KMS-11 (cell line): ENCODE data around the gene THPO.

Experiments
- H2AFZ ChIP-seq: fragments of 200-600 bp; sonication (generic); 2 replicates; pipeline ENCODE4 v1.6.1; 2016; ENCODE audit warnings: antibody characterized with exemption, mixed run types, low read depth
- H3K27ac ChIP-seq: fragments of 200-600 bp; sonication (generic); 2 replicates; pipeline ENCODE4 v1.6.1; 2016; ENCODE audit warnings: mild to moderate bottlenecking, mixed run types
- H3K27me3 ChIP-seq: fragments of 200-600 bp; sonication (generic); 2 replicates; pipeline ENCODE4 v1.6.1; 2017; ENCODE audit warnings: mild to moderate bottlenecking, low read depth, mixed run types, moderate library complexity; ENCODE audit not compliant: insufficient read depth
- H3K36me3 ChIP-seq: fragments of 200-600 bp; sonication (generic); 2 replicates; pipeline ENCODE4 v1.6.1; 2017; ENCODE audit warnings: mild to moderate bottlenecking, mixed run types; ENCODE audit not compliant: insufficient read depth
- H3K4me1 ChIP-seq: fragments of 200-600 bp; sonication (generic); 2 replicates; pipeline ENCODE4 v1.6.1; 2016; ENCODE audit warnings: mild to moderate bottlenecking, low read depth, mixed run types; ENCODE audit not compliant: poor library complexity, severe bottlenecking
- H3K4me2 ChIP-seq: fragments of 200-600 bp; sonication (generic); 2 replicates; pipeline ENCODE4 v1.7.0; 2016; ENCODE audit warnings: mild to moderate bottlenecking, mixed run types
- H3K4me3 ChIP-seq: fragments of 200-600 bp; sonication (generic); IDR thresholded peaks from 2 replicates; pipeline ENCODE4 v1.6.1; 2017; ENCODE audit warnings: low read depth, low read length, mixed read lengths; ENCODE audit not compliant: insufficient read depth
- H3K79me2 ChIP-seq: fragments of 200-600 bp; sonication (generic); 2 replicates; pipeline ENCODE4 v1.6.1; 2016; ENCODE audit warnings: low read depth, mixed run types; ENCODE audit not compliant: insufficient read depth
- H3K9ac ChIP-seq: fragments of 200-600 bp; sonication (generic); 2 replicates; pipeline ENCODE4 v1.6.1; 2016; ENCODE audit warnings: mild to moderate bottlenecking, mixed run types
- H4K20me1 ChIP-seq: fragments of 200-600 bp; sonication (generic); 2 replicates; pipeline ENCODE4 v1.6.1; 2016; ENCODE audit warnings: mild to moderate bottlenecking, mixed run types; ENCODE audit not compliant: insufficient read depth
- CTCF ChIP-seq: fragments of 200-600 bp; sonication (generic); conservative IDR thresholded peaks from 2 replicates; pipeline ENCODE4 v1.6.1; 2017; ENCODE audit warnings: low read depth, mild to moderate bottlenecking, antibody characterized with exemption, low read length, moderate library complexity, mixed read lengths

THPO gene

GRCh38 chr3:184388164-184388935 lies 10.3 kb upstream of the THPO start:
- Histone ChIP-seq H3K27me3 (no peaks in the 10 kb centered on the region), H3K4me3 (no peak overlapping the region), H2AFZ (no peak overlapping the region), H3K36me3 (no peaks in the 10 kb centered on the region), H3K4me1 (no peaks in the 10 kb centered on the region), H3K27ac (no peak overlapping the region), H3K9ac (no peak overlapping the region), H4K20me1 (no peaks in the 10 kb centered on the region), H3K79me2 (no peaks in the 10 kb centered on the region), H3K4me2 (no peak overlapping the region)
- no peak for TF ChIP-seq CTCF

- Histone ChIP-seq H3K27me3 (no peaks in the 10 kb centered on the region), H3K4me1 (no peaks in the 10 kb centered on the region)
- no peak for TF ChIP-seq CTCF
These were observed 9.2 kb upstream of the THPO start for GRCh38 chr3:184387174-184387714.

GRCh38 chr3:184386047-184386806 lies 8.2 kb upstream of the THPO start:
- Histone ChIP-seq H3K79me2 (no peaks in the 10 kb centered on the region), H3K27me3 (0 out of 2 replicates have a peak, but pooled peaks cover 1% of the 10 kb centered on the region), H3K9ac (no peak overlapping the region), H3K27ac (no peak overlapping the region), H3K36me3 (no peaks in the 10 kb centered on the region), H3K4me2 (no peak overlapping the region), H2AFZ (no peak overlapping the region), H3K4me3 (no peak overlapping the region), H3K4me1 (no peaks in the 10 kb centered on the region), H4K20me1 (no peaks in the 10 kb centered on the region)
- TF ChIP-seq CTCF: no peak

More at GRCh38 chr3:184387174-184387714, 9.2 kb upstream of the THPO start:
- Histone ChIP-seq H3K27ac (no peak overlapping the region), H3K9ac (no peak overlapping the region), H2AFZ (no peak overlapping the region), H3K4me3 (no peak overlapping the region), H3K79me2 (no peaks in the 10 kb centered on the region), H3K4me2 (no peak overlapping the region), H4K20me1 (no peaks in the 10 kb centered on the region), H3K36me3 (no peaks in the 10 kb centered on the region)

- H3K27ac ChIP-seq: no peak overlapping the region
- H4K20me1 ChIP-seq: no peaks in the 10 kb centered on the region
- no peaks in the 10 kb centered on the region for H3K36me3 ChIP-seq
- H3K4me1 ChIP-seq: no peaks in the 10 kb centered on the region
- H2AFZ ChIP-seq: no peak overlapping the region
- no peaks in the 10 kb centered on the region for H3K79me2 ChIP-seq
- H3K4me2 ChIP-seq: no peak overlapping the region
- no peak overlapping the region for H3K4me3 ChIP-seq
- H3K9ac ChIP-seq: no peak overlapping the region
- H3K27me3 ChIP-seq: peaks cover 12% of the 10 kb centered on the region
- TF ChIP-seq CTCF: no peak
These were observed 6.9 kb upstream of the THPO start for GRCh38 chr3:184384856-184385422.
